Mesenchymal stem cell (in vitro differentiated cells and primary cell): ENCODE data around the gene EXOC3.

Source experiments
- DNase-seq: peaks from one replicate; pipeline ENCODE4 v3.0.0-alpha.2; 2013
- H2AFZ ChIP-seq: one replicate; pipeline ENCODE4 v1.6.1; 2013; ENCODE audit warnings: low read depth, mild to moderate bottlenecking, control low read depth, inconsistent platforms, low read length, moderate library complexity
- H2AK5ac ChIP-seq: 2 replicates; pipeline ENCODE4 v1.6.1; 2013; ENCODE audit warnings: low read length, moderate library complexity, mild to moderate bottlenecking, inconsistent platforms; ENCODE audit not compliant: severe bottlenecking
- H2BK120ac ChIP-seq: one replicate; pipeline ENCODE4 v1.6.1; 2013; ENCODE audit warnings: low read depth, mild to moderate bottlenecking, inconsistent platforms, low read length, moderate library complexity
- H2BK12ac ChIP-seq, 2 experiments: one replicate each; pipeline ENCODE4 v1.6.1; 2013; ENCODE audit warnings: inconsistent platforms in 2 of 2, low read length in 2 of 2, mild to moderate bottlenecking in 2 of 2, moderate library complexity in 2 of 2, control low read depth in 1 of 2
- H2BK15ac ChIP-seq: one replicate; pipeline ENCODE4 v1.6.1; 2013; ENCODE audit warnings: mild to moderate bottlenecking, low read depth, inconsistent platforms; ENCODE audit not compliant: poor library complexity, severe bottlenecking
- H2BK5ac ChIP-seq: 2 replicates; pipeline ENCODE4 v1.6.1; 2013; ENCODE audit warnings: low read depth, mild to moderate bottlenecking, low read length, control low read depth, inconsistent platforms; ENCODE audit not compliant: poor library complexity, severe bottlenecking
- H3K14ac ChIP-seq, 2 experiments: one replicate each; pipeline ENCODE4 v1.6.1; 2013; ENCODE audit warnings: inconsistent platforms in 2 of 2, low read length in 2 of 2, control low read depth in 1 of 2, mild to moderate bottlenecking in 1 of 2, moderate library complexity in 1 of 2
- H3K18ac ChIP-seq, 2 experiments: one replicate each; pipeline ENCODE4 v1.6.1; 2013; ENCODE audit warnings: inconsistent platforms in 2 of 2, low read length in 2 of 2, control low read depth in 1 of 2, low read depth in 1 of 2, mild to moderate bottlenecking in 1 of 2
- H3K23ac ChIP-seq, 2 experiments: one replicate each; pipeline ENCODE4 v1.6.1; 2013; ENCODE audit warnings: inconsistent platforms in 2 of 2, low read length in 2 of 2, mild to moderate bottlenecking in 2 of 2, moderate library complexity in 2 of 2, control low read depth in 1 of 2
- H3K27ac ChIP-seq: 2 replicates; pipeline ENCODE4 v1.5.1; 2013; ENCODE audit warnings: mild to moderate bottlenecking, moderate library complexity, low read length, control low read depth, inconsistent platforms; ENCODE audit not compliant: poor library complexity, severe bottlenecking
- H3K27me3 ChIP-seq, 2 experiments: 2 replicates each; pipeline versions ENCODE4 v1.6.1 to v1.7.0; 2013; ENCODE audit warnings: low read length in 2 of 2, mild to moderate bottlenecking in 2 of 2, moderate library complexity in 2 of 2, control low read depth in 1 of 2, inconsistent platforms in 1 of 2; ENCODE audit not compliant: control insufficient read depth in 1 of 2, insufficient read depth in 1 of 2
- H3K36me3 ChIP-seq, 2 experiments: 2 replicates each; pipeline versions ENCODE4 v1.6.1 to v1.7.0; 2013; ENCODE audit warnings: low read length in 2 of 2, control low read depth in 1 of 2, inconsistent platforms in 1 of 2, low read depth in 1 of 2, mild to moderate bottlenecking in 1 of 2; ENCODE audit not compliant: insufficient read depth in 2 of 2, control insufficient read depth in 1 of 2
- H3K4ac ChIP-seq, 2 experiments: one replicate each; pipeline ENCODE4 v1.6.1; 2013; ENCODE audit warnings: inconsistent platforms in 2 of 2, low read length in 2 of 2, mild to moderate bottlenecking in 2 of 2, moderate library complexity in 2 of 2, control low read depth in 1 of 2, low read depth in 1 of 2
- H3K4me1 ChIP-seq: 2 replicates; pipeline ENCODE4 v1.6.1; 2013; ENCODE audit warnings: low read depth, low read length, control low read depth; ENCODE audit not compliant: control insufficient read depth, insufficient read depth
- H3K4me2 ChIP-seq: 2 replicates; pipeline ENCODE4 v1.6.1; 2013; ENCODE audit warnings: low read length, mild to moderate bottlenecking, inconsistent platforms; ENCODE audit not compliant: poor library complexity, severe bottlenecking
- H3K4me3 ChIP-seq, 2 experiments: 2 replicates each; pipeline versions ENCODE4 v1.5.1 to v1.7.0; 2013; ENCODE audit warnings: low read length in 2 of 2, mild to moderate bottlenecking in 2 of 2, control low read depth in 1 of 2, low read depth in 1 of 2; ENCODE audit not compliant: insufficient read depth in 1 of 2
- H3K79me1 ChIP-seq: replicated peaks from 2 replicates; pipeline ENCODE4 v1.6.1; 2013; ENCODE audit warnings: mild to moderate bottlenecking, control low read depth, low read length, inconsistent platforms; ENCODE audit not compliant: poor library complexity, severe bottlenecking
- H3K9ac ChIP-seq: 2 replicates; pipeline ENCODE4 v1.7.0; 2013; ENCODE audit warnings: mild to moderate bottlenecking, low read length, moderate library complexity
- H3K9me3 ChIP-seq: 2 replicates; pipeline ENCODE4 v1.7.0; 2013; ENCODE audit warnings: mild to moderate bottlenecking, low read length; ENCODE audit not compliant: control insufficient read depth
- H4K8ac ChIP-seq: one replicate; pipeline ENCODE4 v1.6.1; 2013; ENCODE audit warnings: inconsistent platforms, mild to moderate bottlenecking, low read length, moderate library complexity
- H4K91ac ChIP-seq: one replicate; pipeline ENCODE4 v1.6.1; 2013; ENCODE audit warnings: mild to moderate bottlenecking, low read length, inconsistent platforms
- WGBS: methylation state at CpG from one replicate; pipeline ENCODE4 v1.1.7; 2013; ENCODE audit warnings: mixed read lengths; 5-methylcytosine and 5-hydroxymethylcytosine counted together

EXOC3 gene

DNA sequence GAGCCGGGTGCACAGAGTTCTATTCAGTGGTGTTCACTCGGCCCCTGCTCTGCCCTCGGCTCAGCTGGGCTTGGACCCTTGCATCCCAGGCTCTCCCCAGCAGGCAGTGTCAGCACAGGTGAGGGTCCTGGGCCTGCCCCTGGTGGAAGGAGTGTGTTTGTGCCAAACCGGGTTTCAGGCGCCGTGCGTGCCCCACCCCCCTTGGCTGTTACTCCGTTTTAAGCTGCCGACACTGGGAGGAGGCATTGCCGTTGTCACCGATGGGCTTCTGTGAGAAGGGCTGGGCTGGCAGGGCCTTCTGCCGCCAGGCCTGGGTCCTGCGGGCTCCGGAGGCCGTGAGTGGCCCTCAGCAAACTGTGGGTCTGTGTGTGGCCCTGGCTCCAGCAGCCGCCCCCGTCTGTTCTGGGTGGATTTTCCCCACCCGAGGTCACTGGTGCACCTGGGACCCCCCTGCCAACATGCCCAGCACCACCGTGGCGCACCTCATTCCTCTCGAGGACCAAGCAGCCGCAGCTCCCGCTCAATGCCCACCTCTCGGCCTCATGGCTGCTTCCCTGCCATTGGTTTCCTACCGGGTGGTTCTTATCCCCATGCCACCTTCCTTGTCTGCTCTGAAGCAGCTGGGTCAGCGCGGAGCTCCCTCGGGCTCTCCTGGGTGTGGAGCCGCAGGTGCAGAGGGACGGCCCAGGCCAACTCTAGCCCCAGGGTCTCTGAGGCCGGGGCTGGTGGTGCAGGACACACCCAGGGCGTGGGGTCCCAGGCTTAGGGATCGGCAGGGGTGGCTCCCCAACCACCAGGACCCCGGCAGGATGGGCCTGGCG is 44.3 kb upstream of the EXOC3 start:
- H3K4me1 ChIP-seq: peaks cover 47% of the 10 kb centered on the region
- WGBS: 89% methylated on average over 35 of the region's 35 CpGs

DNA sequence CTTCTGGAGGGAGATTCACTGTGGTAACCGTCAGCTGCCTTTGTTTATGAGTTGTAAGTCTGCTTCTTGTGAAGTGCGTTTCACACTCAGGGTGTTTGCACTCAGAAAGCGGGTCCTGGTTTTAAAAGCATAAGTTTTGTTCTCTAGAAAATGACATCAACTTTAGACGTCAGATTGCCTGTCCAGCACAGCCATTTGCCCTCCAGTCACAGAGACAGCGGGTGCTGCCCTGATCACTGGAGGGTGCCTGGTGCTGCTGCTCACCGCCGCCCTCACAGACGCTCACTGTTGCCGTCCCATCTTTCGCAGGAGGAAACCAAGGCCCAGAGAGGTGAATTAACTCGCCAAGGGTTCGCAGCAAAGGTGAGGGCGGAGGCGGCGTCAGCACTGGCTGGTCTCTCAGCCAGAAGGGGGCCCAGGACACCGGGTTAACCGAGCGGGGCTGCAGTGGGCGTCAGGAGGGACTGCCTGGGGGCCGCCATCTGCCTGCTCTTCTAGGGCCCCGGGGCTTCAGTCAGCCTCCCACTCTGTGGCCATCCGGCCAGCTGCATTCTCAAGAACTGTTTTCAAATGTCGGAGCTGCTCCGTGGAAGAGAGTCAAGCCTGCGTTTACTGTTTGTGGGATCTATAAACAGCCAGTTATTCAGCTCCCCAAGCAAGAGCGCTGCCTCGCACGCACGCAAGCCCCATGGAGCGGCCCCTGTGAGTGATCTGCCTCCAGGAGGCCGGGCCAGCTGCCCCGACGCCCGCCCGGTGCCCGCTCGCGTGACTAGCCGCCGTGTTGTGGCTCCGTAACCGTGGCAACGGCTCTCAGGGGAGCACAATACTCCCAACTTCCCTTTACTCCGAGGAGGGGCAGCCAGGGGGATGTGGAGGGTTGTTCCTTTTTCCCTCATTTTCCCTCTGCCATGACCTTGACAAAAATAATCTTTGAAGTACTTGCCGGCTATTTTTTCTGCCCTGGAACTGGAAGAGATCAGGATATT is 43.4 kb upstream of the EXOC3 start:
- peak overlapping the region; percentile 70 for H3K4me2 ChIP-seq
- H4K8ac ChIP-seq: peak overlapping the region; percentile 98
- no peaks in the 10 kb centered on the region for H3K9me3 ChIP-seq
- H3K4ac ChIP-seq: peak overlapping the region; percentile 96 to 100
- H2BK12ac ChIP-seq: peak overlapping the region; percentile 97 to 99
- H3K27me3 ChIP-seq: no peaks in the 10 kb centered on the region
- peak overlapping the region in 1 of 2 experiments; percentile 69 for H3K4me3 ChIP-seq
- peak overlapping the region; percentile 69 for H3K27ac ChIP-seq
- peak overlapping the region; percentile 55 for H2BK15ac ChIP-seq
- WGBS: 30% methylated on average over 36 of the region's 45 CpGs
- peaks cover 41% of the 10 kb centered on the region for H3K4me1 ChIP-seq
- H4K91ac ChIP-seq: peak overlapping the region; percentile 100
- H3K36me3 ChIP-seq: peaks cover 0 to 9% of the 10 kb centered on the region in 2 experiments
- H2AFZ ChIP-seq: no peak overlapping the region
- H3K23ac ChIP-seq: peak overlapping the region; percentile 25 to 86
- peak; percentile 99 for DNase-seq
- peak overlapping the region; percentile 97 for H3K9ac ChIP-seq
- no peaks in the 10 kb centered on the region for H3K79me1 ChIP-seq
- peak overlapping the region; percentile 23 for H2AK5ac ChIP-seq
- H2BK120ac ChIP-seq: peak overlapping the region; percentile 99
- peak overlapping the region; percentile 99 for H3K18ac ChIP-seq
- H3K14ac ChIP-seq: peak overlapping the region in 1 of 2 experiments; percentile 97
- H2BK5ac ChIP-seq: peak overlapping the region; percentile 8

More for the DNA sequence above, 44.3 kb upstream of the EXOC3 start:
- no peak overlapping the region for H3K27ac ChIP-seq
- no peak for DNase-seq
- no peaks in the 10 kb centered on the region for H3K27me3 ChIP-seq
- no peak overlapping the region for H2AFZ ChIP-seq
- H3K14ac ChIP-seq: peak overlapping the region in 1 of 2 experiments; percentile 97
- H3K9ac ChIP-seq: peak overlapping the region; percentile 97
- peak overlapping the region; percentile 99 for H3K18ac ChIP-seq
- peak overlapping the region; percentile 83 for H4K8ac ChIP-seq
- no peaks in the 10 kb centered on the region for H3K79me1 ChIP-seq
- no peak overlapping the region for H3K4me2 ChIP-seq
- peak overlapping the region; percentile 95 for H2BK15ac ChIP-seq
- H3K4ac ChIP-seq: peak overlapping the region; percentile 96 to 99
- H3K36me3 ChIP-seq: peaks cover 0 to 9% of the 10 kb centered on the region in 2 experiments
- peak overlapping the region in 1 of 2 experiments; percentile 57 for H3K23ac ChIP-seq
- H2BK120ac ChIP-seq: peak overlapping the region; percentile 99
- no peak overlapping the region for H2BK5ac ChIP-seq
- peak overlapping the region; percentile 81 for H2AK5ac ChIP-seq
- no peaks in the 10 kb centered on the region for H3K9me3 ChIP-seq
- peak overlapping the region; percentile 100 for H4K91ac ChIP-seq
- H2BK12ac ChIP-seq: peak overlapping the region; percentile 97 to 99
- H3K4me3 ChIP-seq: peak overlapping the region in 1 of 2 experiments; percentile 69

DNA sequence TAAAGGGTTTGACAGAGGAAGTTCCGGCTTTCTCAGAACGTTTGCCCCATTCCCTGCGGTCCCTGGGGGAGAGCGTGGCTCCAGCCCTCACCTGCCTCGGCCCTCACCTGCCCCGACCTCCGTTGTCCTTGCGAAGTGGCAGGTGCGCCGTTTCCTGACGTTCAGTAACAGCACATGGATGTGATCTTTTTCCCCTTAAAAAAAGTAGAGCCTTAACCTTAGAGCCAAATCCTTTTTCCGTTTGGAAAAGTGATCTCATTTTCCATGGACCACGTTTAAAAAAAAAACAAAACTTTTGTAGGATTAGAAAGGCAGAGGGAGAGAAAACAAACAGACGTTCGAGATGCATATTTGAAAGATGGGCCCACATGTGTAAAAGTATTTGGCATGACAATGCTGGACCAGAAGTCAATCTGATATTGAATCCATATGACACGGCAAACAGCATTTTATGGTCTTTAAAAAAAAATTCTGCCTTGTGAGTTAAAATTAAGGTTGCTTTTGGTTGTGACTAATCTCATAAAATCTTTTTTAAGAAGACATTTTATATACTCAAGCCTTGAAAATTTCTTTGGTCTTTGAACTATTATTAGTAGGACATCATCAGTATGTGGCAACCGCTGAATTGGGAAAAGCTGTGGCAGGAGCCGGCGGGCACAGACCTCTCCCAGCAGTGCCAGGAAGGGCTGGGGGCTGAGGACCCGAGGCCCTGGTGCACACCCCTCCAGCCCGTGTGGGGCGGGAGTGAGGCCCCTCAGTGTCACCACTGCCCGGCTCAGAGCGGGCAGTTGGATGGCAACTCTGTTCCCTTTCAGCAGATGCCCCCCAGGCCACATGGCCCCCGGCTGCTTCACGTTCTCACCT is 42.5 kb upstream of the EXOC3 start:
- Histone ChIP-seq H3K18ac (peak overlapping the region; percentile 77 to 98), H3K9ac (peak overlapping the region; percentile 97), H3K79me1 (no peaks in the 10 kb centered on the region), H2BK12ac (peak overlapping the region; percentile 91 to 96), H3K23ac (peak overlapping the region in 1 of 2 experiments; percentile 63), H4K8ac (peak overlapping the region; percentile 98), H3K27ac (peak overlapping the region; percentile 65), H4K91ac (peak overlapping the region; percentile 95), H3K4ac (peak overlapping the region; percentile 96 to 97), H2AK5ac (peak overlapping the region; percentile 47), H3K9me3 (no peaks in the 10 kb centered on the region), H3K4me2 (peak overlapping the region; percentile 70), H3K4me1 (peaks cover 31% of the 10 kb centered on the region), H2BK120ac (peak overlapping the region; percentile 87), H2BK5ac (no peak overlapping the region), H3K27me3 (no peaks in the 10 kb centered on the region), H3K14ac (peak overlapping the region in 1 of 2 experiments; percentile 93), H3K36me3 (peaks cover 0 to 9% of the 10 kb centered on the region in 2 experiments), H2BK15ac (peak overlapping the region; percentile 94), H2AFZ (no peak overlapping the region), H3K4me3 (peak overlapping the region in 1 of 2 experiments; percentile 69)
- WGBS: 58% methylated on average over 24 of the region's 26 CpGs
- DNase-seq: peak; percentile 75
